DOHH2 (cell line): ENCODE data around the gene TRIL.

Experiments used
- CTCF ChIP-seq: fragments of 200-600 bp; sonication (generic); IDR thresholded peaks from one replicate; pipeline ENCODE4 v1.5.1; 2014; ENCODE audit warnings: antibody characterized with exemption, mild to moderate bottlenecking, low read depth, low read length; ENCODE audit not compliant: poor library complexity, severe bottlenecking
- EZH2phosphoT487 ChIP-seq: fragments of 200-600 bp; sonication (generic); IDR thresholded peaks from 2 replicates; pipeline ENCODE4 v1.6.1; 2017; ENCODE audit warnings: borderline replicate concordance, mild to moderate bottlenecking, antibody characterized with exemption, low read length, moderate library complexity, mixed read lengths

- no peak for TF ChIP-seq CTCF
- no peak for TF ChIP-seq EZH2phosphoT487
Observed at GRCh38 chr7:28954946-28955345, 3.2 kb downstream of the TRIL start.
